GM21526 (cell line): ENCODE data around the gene ESRRA.

Experiments
- ATAC-seq: cut with Tn5 transposase; IDR thresholded peaks from one replicate; pipeline ENCODE4 v1.9.1; 2021; ENCODE audit warnings: moderate library complexity; ENCODE audit not compliant: unreplicated experiment, low FRiP score

The ESRRA gene

DNA sequence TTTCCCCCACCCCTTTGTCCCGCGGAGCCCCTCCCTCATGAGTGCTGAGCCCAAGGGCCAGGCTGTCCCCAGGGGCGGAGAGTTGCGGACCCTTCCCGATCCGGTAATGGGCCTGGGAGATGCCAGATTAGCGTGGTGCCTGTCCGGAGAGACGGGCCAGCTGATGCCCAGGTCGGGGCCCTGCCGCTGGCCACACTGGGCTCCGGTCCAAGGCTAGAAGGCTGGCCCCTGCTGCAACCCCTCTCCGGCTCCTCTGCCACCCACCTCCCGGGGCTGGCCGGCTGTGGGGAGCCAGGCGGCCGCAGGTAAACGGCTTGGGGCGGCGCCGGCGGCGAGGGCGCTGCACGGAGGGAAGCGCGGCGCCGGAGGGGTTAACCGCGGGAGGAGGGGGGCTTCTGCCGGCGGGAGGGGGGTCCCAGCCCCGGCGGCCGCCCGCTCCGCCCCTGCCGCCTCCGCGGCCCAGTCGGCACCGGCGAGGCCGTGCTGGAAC lies 14.0 kb upstream of the ESRRA start, which contains the start of gene KCNK4:
TSS of gene KCNK4 (plus strand) at position 41 of the 490 bp plus-strand sequence. CDS start 1,717 bp downstream, outside the sequence.
- no peak for ATAC-seq

DNA sequence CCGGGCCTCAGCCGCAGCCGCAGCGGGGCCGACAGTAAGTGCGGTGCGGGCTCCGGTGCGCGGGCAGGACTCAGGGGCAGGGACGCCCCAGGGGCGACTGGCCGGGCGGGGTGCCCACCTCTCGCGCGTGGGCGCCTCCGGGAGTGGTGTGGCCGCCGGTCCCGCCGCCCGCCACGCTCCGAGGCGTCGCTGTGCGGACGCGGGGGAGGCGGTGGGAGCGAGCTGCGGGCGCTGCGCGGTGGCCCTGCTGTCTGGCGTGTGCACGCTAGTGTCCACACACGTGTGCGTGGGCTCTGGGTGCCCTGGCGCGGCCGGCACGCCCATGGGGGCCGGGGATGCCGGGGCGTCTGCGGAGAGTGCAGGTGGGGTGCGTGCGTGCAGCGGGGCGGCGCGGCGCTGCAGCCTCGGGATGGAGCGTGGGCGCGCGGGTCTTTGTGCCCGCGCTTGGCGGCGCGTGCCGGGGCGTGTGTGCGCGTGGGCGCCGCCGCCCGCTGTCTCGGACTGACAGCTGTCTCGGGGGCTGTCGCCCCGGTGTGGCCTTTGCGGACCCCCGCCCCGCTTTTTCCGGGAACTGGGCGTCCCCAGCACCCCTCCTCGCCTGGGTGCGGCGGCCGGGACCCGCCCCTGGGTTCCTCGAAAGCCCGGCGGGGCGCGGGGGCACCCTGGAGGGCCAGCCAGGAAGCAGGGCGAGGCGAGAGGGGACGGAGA lies 13.4 kb upstream of the ESRRA start:
- ATAC-seq = no peak

DNA sequence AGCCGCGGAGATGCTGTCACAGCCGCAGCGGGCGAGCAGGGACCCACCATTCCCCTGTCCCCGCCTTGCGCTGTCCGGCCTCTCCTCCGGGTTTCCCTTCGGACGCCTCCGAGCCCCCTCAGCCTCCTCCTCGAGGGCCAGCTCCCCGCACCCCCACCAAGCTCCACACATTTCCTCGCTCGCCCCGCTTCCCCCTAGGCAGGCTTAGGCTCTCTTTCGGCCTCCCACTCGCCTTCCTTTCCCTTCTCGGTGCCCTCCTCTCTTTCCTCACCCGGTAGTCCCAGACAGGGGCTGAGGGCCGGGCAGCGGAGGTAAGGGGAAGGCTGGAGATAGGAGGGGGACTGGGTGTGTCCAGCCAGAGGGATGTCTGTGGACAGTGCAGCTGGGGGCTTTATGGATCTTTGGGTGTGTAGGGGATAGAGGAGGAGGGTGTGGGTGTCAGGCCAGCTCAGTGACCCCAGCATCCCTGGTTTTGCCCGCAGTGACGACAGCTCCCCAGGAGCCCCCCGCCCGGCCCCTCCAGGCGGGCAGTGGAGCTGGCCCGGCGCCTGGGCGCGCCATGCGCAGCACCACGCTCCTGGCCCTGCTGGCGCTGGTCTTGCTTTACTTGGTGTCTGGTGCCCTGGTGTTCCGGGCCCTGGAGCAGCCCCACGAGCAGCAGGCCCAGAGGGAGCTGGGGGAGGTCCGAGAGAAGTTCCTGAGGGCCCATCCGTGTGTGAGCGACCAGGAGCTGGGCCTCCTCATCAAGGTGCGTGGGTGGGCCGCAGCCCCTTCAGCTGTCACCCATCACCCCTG lies 12.7 kb upstream of the ESRRA start:
- no peak for ATAC-seq

DNA sequence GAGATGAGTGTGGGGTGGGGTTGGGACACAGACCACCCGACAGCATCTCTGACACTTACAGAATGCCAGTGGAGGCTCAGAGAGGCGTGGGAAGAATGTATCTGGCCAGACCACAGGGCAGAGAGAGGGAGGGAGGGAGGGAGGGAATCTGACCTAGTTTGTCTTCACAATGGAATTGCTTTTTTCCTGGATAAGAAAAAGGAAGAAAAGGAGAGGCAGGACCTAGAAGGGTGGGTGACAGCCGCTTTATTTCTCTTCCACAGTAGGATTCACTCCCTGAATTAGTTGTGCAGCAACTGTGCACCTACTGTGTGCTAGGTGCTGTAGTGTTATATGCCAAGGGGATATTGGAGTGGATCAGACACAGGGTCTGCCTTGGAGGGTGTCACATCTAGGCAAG lies 10.6 kb upstream of the ESRRA start:
- ATAC-seq = no peak

DNA sequence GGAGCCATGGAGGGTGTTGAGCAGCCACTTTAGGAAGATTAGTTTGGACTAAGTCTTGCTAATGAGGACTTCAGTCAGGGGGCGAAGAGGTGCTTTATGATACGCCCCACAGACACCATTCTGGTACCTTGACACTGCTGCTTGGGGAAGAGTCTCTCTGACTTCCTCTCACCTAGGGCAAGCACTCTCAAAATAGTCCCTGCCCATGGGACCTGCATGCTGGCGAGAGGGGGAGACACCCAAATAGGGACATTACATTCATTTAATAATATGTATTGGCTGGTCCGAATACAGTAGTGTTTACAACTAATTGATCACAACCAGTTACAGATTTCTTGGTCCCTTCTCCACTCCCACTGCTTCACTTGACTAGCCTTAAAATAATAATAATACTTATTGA lies 9.6 kb upstream of the ESRRA start:
- no peak for ATAC-seq

DNA sequence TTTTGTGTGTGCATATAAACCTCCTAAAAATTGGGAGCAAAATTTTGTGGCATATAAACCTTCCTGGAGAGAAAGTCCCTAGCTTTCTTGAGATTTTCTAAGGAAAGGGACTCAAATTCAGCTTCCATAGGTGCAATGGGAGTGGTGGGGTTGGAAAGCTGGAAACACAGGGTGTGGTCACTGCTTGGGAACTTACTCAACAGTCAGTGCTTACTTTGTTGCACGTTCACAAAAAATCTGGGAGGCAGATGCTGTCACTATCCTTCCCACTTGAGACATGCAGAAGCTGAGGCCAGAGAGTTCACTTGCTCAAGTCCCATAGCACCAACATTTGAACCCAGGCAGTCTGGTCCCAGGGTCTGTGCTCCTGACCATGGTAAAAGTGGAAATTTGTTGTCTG lies 9.1 kb upstream of the ESRRA start:
- ATAC-seq = no peak

DNA sequence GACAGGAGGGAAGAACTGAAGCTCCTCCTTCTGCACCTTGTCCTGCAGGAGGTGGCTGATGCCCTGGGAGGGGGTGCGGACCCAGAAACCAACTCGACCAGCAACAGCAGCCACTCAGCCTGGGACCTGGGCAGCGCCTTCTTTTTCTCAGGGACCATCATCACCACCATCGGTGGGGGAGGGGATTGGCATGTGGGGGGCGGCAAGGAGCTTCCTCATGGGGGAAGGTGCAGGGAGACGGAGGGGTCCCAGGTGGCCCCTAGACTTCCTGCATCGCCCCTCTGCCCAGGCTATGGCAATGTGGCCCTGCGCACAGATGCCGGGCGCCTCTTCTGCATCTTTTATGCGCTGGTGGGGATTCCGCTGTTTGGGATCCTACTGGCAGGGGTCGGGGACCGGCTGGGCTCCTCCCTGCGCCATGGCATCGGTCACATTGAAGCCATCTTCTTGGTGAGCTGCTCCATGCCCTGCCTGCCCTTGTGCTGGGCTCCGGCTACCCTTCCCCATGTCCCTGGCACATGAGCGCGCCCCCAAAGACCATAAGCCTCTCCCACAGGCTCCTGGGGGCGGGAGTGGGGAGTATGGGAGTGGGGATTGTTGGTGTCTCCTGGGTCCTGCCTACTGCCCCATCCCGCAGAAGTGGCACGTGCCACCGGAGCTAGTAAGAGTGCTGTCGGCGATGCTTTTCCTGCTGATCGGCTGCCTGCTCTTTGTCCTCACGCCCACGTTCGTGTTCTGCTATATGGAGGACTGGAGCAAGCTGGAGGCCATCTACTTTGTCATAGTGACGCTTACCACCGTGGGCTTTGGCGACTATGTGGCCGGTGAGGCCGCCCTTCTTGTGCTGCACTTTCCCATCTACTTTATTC lies 8.3 kb upstream of the ESRRA start:
- no peak for ATAC-seq

DNA sequence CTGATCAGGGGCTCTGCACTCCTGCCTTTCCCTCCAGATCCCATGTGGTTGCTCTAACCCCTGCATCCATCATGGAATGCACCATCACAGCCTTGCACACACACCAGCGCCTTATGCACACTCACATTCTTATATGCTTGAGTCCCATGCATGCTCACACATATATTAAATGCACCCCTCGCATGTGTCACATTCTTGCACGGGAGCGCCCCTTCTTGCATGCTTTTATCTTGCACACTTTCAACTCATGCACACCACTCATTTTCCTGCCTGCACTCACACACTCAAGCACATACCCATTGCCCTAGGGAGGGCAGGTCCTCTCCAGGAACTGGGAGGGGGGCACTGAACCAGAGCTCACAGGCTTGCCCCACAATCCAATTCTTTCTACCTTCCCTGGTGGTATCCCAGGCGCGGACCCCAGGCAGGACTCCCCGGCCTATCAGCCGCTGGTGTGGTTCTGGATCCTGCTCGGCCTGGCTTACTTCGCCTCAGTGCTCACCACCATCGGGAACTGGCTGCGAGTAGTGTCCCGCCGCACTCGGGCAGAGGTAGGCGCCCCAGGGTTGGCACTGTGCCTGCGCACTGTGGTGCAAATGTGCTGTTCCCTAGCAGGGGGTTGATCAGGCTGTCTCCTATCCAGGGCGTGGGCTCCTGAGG lies 7.5 kb upstream of the ESRRA start:
- ATAC-seq = no peak

DNA sequence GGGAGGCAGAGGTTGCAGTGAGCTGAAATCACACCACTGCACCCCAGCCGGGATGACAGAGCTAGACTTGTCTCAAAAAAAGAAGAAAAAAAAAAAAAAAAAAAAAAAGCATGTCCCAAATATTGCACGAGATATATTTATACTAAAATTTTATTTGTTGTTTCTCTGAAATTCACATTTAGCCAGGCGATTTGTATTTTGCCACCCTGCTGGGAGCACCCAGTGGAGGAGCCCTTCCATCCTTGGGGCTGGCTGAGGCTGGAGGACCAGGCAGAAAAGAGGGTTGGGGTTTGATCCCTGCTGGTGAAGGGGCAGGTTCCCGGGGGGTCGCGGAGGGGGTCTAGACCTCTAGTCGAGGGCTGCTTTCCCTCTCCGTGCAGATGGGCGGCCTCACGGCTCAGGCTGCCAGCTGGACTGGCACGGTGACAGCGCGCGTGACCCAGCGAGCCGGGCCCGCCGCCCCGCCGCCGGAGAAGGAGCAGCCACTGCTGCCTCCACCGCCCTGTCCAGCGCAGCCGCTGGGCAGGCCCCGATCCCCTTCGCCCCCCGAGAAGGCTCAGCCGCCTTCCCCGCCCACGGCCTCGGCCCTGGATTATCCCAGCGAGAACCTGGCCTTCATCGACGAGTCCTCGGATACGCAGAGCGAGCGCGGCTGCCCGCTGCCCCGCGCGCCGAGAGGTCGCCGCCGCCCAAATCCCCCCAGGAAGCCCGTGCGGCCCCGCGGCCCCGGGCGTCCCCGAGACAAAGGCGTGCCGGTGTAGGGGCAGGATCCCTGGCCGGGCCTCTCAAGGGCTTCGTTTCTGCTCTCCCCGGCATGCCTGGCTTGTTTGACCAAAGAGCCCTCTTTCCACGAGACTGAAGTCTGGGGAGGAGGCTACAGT lies 6.1 kb upstream of the ESRRA start:
- ATAC-seq = no peak

DNA sequence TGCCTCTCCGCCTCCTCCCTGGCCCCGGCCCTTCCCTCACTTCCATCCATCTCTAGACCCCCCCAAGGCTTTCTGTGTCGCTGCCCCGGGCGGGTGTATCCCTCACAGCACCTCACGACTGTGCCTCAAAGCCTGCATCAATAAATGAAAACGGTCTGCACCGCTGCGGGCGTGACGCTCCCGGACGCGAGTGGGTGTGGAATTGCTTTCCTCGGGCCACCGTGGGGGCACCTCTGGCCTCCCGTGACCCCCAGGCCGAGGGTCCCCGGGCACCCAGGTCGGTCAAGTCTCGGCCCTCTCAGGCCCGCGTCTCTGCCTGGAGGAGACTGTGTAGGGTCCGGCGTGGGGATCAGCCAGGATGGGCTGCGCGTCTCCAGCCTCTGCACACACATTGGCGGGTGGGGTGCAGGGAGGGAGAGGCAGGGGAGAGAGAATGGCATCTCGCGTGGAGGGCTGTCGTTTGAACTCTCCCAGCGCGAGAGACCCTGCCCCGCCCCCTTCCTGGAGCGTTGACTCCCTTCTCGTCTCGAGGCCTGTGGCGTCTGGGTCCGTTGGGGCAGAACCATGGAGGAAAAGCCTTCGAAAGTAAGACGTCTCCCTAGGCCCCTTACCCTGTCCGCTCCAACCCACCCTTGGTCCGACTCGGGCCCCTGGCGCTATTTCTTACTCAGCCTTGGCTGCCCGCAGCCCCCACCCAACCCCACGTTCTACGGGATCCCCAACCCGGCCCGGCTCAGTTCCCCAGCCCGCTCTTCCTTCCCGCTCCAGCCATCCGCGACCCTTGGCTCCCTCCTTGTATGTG lies 5.3 kb upstream of the ESRRA start, which contains the start of gene CATSPERZ:
TSS of gene CATSPERZ (plus strand) at position 512 of the 802 bp plus-strand sequence. CDS start at position 565, 53 bp downstream.
- no peak for ATAC-seq

DNA sequence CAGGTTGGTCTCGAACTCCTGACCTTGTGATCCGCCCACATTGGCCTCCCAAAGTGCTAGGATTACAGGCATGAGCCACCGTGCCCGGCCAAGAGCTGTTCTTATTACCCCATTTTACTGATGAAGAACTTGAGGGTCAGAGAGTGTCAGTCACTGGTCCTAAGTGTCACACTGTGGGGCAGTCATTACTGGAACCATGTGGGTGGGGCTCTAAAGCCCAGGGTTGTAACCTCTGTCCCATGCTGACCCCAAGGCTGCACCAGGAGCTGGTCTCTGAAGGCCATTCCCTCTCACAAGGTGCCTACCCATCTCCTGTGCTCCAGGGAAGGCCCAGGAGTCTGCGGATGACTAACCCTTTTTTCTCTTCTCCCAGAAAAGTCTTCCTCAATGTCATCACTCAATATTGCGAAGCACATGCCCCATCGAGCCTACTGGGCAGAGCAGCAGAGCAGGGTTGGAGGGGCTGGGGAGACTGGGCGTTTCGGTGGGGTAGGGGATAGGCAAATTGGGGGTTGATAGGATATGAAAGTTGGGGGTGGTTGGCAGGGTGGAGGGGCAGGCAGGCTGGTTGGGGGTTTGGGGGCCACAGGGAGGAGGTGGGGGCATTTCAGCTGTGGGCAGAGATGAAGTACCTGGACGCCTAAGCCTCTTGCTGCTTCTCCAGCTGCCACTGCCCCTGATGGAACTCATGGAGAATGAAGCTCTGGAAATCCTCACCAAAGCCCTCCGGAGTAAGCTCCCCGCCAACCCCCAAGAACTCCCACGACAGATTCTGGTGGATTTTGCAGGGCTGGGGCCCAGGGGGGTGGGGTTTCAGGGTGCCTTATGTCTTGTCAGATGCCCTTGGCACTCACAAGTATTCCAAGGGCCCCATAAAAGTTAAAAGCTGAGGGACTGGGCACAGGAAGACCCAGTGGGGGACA lies 2.0 kb upstream of the ESRRA start:
- ATAC-seq = no peak

DNA sequence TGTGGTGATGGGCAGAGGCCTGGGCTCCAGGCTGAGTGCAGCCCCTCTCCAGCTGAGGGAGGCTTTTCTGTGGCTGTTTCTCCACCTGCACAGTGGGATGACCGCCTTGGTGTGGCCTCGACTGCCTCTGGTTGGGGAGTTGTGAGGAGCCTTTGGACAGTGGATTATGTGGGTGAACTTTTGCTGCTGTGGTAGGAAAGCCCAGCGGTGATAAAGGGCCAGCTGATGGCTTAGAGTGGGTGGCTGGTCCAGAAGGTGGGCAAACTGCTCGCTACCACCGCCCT lies 1.4 kb upstream of the ESRRA start:
- ATAC-seq = peak; percentile 0

DNA sequence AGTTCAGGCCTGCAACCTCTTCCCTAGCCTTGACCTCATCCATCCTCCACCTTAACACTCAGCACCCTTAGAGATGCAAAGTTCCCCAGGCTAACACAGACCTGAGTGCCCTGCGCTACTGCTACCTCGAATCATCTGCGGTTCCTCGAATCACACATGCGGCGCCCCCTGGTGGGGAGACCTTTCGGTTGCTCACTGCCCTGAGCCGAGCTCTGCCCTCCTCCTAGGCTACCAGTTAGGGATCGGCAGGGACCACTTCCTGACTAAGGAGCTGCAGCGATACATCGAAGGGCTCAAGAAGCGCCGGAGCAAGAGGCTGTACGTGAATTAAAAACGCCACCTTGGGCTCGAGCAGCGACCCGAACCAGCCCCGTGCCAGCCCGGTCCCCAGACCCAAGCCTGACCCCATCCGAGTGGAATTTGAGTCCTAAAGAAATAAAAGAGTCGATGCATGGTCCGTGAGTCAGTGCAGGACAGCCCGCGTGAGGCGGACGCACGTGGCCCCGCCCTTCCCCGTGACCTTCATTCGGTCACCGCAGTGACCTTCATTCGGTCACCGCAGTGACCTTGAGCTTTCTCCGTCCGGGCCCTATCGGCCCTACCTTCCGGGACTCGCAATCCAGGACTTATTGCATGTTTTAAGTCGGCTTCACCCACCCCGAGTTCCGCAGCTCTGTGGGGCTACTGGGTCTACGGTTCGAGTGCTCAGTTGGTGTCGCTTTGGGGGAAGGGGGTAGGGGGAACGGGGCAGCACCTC lies 830 bp upstream of the ESRRA start:
- ATAC-seq = peak; percentile 27

DNA sequence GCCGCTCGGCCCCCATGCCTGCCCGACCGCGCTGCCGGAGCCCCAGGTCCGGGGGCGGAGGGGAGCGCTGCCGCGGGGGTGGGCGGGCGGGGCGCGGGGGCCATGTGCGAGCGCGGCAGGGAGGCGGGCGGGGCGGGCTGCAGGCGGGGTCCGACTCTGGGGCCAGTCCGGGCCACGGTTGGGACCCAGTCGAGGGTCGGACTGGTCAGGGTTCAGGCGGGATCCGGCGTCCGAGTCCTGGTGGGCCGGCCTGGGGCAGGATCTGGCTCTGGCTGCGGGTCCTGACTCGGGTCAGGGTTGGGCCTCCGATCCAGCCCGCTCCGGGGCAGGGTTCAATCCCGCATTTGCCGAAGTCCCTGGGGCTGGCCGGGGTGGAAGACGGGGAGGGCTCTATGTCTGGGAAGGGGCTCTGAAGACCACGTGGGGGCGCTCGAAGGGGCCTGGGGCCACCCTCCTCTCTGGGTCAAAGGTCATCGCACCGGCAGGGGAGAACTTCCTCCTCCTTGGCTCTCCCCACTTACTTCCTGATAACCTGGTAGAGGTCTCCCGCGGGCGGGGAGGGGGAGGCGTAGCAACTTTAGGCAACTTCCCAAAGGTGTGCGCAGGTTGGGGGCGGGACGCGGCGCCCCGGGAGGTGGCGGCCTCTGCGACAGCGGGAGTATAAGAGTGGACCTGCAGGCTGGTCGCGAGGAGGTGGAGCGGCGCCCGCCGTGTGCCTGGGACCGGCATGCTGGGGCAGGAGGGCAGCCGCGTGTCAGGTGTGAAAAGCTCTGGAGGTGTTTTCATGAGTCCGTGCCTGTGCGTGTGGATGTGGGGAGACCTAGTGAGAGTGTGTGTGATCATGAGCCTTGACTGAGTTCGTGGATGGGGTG lies 603 bp downstream of the ESRRA start:
- peak; percentile 12 for ATAC-seq

DNA sequence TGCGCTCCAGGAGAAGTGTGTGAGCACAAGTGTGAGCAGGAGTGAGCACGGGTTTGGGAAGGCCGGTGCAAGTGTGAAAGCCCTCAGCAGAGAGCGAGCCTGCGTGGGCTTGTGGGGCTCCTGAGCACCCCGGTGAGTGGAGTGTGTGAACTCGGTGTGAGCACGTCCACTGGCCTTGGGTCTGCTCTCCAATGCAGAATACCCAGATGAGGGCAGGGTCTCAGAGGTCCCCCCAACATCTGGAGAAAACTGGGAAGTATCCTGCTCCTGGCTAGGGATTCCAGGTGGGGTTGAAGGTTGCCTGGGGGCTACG lies 1.2 kb downstream of the ESRRA start:
- no peak for ATAC-seq
